NCI-H2196 treated with DMSO at 0.1 percent for 48 hours (cell line): Measurements from ENCODE around the gene WT1.

ENCODE experiments used
- DNase-seq: peaks from one replicate; lab custom pipeline; 2025; ENCODE audit not compliant: unreplicated experiment; lab: John Stamatoyannopoulos, UW

Gene WT1

DNA sequence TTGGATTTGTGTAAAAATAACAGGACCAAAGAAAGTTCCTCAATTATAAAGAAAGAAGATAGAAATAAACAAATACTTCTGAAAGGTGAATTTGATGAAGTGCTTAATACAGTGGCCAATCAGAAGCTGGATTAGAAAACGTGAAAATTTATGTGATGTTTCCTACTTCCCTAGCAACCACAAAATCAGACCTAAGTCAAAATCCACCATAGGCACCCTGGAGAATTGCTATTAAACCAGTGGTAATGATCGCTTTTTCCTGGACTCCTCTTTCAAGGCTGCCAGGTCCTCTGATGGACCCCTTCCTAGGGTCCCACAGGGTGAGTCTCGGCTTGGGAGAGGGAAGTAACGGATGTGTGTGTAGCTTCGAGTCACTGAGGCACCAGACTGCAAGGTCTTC, 9.6 kb downstream of the WT1 start:
- no peak for DNase-seq

- DNase-seq: no peak
These were observed 12.8 kb downstream of the WT1 start for GRCh38 chr11:32422545-32422944.

DNA sequence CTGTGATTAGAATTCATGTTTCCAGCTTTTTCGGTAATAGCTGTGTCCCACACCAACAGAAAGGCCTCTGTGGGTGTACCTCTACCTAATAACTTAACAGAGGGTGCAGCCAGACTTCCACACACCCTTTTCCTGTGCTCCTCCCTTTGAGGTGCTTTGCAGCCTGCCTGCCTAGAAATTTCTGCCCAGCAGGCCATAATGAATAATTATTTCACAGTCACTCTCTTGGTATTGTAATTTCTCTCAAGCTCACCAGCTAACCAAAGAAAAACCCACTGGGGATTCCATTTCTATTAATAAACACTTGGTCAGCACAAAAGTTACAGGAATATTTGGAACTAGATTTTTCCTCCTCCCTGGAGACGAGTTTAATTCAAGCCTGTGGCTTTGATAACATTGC, 13.3 kb downstream of the WT1 start:
- DNase-seq: no peak

GRCh38 chr11:32420937-32421901, 14.1 kb downstream of the WT1 start:
- no peak for DNase-seq

- no peak for DNase-seq
These were observed 15.2 kb downstream of the WT1 start for GRCh38 chr11:32420139-32420538.

DNA sequence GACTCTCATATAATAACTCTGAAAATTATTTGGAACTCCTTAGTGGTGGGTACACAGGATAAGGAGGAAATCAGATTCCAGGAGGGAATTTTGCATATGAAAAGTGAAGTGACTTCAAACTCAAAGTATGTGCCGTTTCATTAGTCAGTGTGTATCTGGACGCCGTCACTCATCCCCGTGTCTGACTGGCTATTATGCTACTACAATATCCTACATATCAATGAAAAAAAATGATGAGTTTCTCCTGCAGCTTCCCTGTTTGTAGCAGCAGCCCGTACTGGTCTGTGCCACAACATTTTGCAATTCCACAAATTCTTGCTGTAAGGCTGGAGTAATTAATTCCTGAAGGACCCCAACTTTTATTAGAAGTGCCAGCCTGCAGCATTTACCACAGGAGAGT, 16.5 kb downstream of the WT1 start:
- no peak for DNase-seq

GRCh38 chr11:32417806-32418205, 17.5 kb downstream of the WT1 start:
- no peak for DNase-seq

DNA sequence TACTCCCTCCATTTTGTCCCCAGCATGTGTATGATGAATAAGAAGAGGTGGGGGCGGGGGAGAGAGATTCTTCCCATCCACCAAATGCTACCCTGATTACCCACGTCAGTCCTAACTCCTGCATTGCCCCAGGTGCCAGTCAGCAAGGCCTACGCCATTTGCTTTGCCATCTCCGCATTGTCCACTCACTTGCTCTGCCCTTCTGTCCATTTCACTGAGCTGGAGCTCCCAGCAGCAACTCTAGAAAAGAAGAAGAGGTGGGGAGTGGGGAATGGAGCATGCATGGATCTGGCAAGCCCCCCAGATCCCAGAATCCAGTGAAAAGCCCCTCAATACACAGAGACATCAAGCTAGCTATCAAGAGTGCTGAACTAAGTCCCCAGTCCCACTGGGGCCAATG, 19.0 kb downstream of the WT1 start:
- DNase-seq: no peak

- no peak for DNase-seq
These were observed 20.4 kb downstream of the WT1 start for GRCh38 chr11:32414925-32415324.

GRCh38 chr11:32411942-32412615, 23.3 kb downstream of the WT1 start:
- no peak for DNase-seq

- DNase-seq: no peak
These were observed 29.7 kb downstream of the WT1 start for GRCh38 chr11:32405592-32405991.

GRCh38 chr11:32402836-32403235, 32.5 kb downstream of the WT1 start:
- no peak for DNase-seq

DNA sequence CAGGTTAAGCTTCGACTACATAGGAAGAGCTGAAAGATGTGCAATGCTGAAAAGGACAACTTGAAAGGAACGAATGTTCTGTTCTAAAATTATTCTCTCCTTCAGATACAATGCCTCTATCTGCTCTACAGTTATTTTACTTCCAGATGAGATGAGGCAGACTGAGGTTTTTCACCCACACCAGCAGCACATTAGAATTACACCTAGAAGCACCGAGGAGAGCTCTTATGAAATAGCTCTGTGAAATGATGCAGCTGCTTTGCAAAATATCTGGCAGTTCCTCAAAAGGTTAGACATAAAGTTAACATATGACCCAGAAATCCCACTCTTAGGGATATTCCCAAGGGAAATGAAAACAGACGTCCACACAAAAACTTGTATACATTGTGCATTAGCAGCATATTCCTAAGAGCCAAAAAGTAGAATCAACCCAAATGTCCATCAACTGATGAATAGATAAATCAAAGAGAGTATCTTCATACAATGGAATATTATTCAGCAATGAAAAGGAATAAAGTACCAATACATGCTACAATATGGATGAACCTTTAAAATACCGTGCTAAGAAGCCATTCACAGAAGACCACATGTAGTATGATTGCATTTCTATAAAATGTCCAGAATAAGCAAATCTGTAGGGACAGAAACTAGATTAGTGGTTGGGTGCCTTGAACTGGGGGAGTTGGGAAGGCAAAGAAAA, 34.5 kb downstream of the WT1 start:
- DNase-seq: no peak

- DNase-seq: no peak
These were observed 35.1 kb downstream of the WT1 start for GRCh38 chr11:32400196-32400595.

GRCh38 chr11:32396991-32397390, 38.3 kb downstream of the WT1 start:
- no peak for DNase-seq

GRCh38 chr11:32396331-32396730, 39.0 kb downstream of the WT1 start:
- no peak for DNase-seq

- DNase-seq: no peak
These were observed 40.2 kb downstream of the WT1 start for GRCh38 chr11:32395127-32395526.

DNA sequence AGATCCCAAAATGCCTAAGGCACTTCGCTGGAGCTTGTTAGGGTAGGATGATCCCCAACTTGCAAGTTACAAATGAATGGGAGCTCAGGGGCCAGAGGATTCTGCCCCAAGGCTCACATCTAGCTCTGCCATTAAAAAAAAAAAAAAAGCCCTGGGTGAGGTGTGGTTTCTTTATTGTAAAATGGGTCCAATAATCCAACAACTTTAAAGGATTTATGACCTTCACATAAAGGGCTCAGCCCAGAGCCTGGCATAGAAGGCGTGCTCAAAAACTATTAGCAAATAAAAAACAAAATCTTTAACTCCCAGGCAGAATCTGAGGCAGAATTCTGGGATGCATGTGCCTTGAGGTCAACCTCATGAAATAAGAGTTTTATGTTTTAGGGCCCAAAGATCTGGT, 42.5 kb downstream of the WT1 start:
- no peak for DNase-seq

- no peak for DNase-seq
These were observed 43.3 kb downstream of the WT1 start for GRCh38 chr11:32391956-32392553.

GRCh38 chr11:32391479-32391878, 43.9 kb downstream of the WT1 start:
- DNase-seq: no peak

- DNase-seq: no peak
These were observed 44.6 kb downstream of the WT1 start for GRCh38 chr11:32390712-32391111.
